HepG2 (cell line): ENCODE measurements around the gene NOXA1. TPM values are rescaled to one million over a fixed set of nuclear protein-coding genes. Genes with fewer than 3 reads are reported as not detected.

Experiments
- ATAC-seq: fragments of 200-7000 bp; cut with Tn5 transposase; 3 replicates; pipeline ENCODE4 v1.9.1; 2020; ENCODE audit warnings: mild to moderate bottlenecking, moderate library complexity
- BruUV-seq: library from RNA; stranded (reverse); fragments of 400-500 nt; replicated peaks from 2 replicates; lab custom pipeline; 2021; lab: Mats Ljungman, UMichigan
- CTCF ChIA-PET: fragments of 300-600 bp; formaldehyde crosslinking; extraction: SDS; loops from one replicate; lab custom pipeline; 2021; ENCODE audit warnings: low total read pairs, inconsistent platforms, low intra/inter-chr PET ratio; lab: Yijun Ruan, JAX
- POLR2A ChIA-PET: fragments of 350-600 bp; sonication (Branson Sonifier 250); formaldehyde crosslinking; loops from one replicate; lab custom pipeline; 2020; ENCODE audit warnings: antibody characterized with exemption, inconsistent platforms; lab: Yijun Ruan, JAX
- DNase-seq: peaks from one replicate; pipeline ENCODE4 v3.0.0-alpha.2; 2015; ENCODE audit warnings: low spot score
- FAIRE-seq: peaks from 3 replicates; lab custom pipeline; 2011; peaks lifted over from hg19 to GRCh38; lab: Jason Lieb, UNC
- H2AFZ ChIP-seq: one replicate; pipeline ENCODE4 v1.6.1; 2011; ENCODE audit warnings: low read length, inconsistent platforms
- H3K27ac ChIP-seq: fragments of 300-600 bp; 3 replicates; pipeline ENCODE4 v1.8.0; 2011; ENCODE audit warnings: mixed run types, mild to moderate bottlenecking, mixed read lengths, low read length, inconsistent platforms; ENCODE audit not compliant: insufficient read depth; ENCODE audit errors: extremely low read length
- H3K27me3 ChIP-seq, 2 experiments: fragments of 200-600 bp in 1 of 2; 2 replicates in 1 of 2; 3 replicates in 1 of 2; pipeline versions ENCODE4 v1.6.0 to v1.8.0; 2011; ENCODE audit warnings: low read length in 2 of 2, mild to moderate bottlenecking in 2 of 2, moderate library complexity in 2 of 2, inconsistent platforms in 1 of 2; ENCODE audit not compliant: insufficient read depth in 2 of 2, control insufficient read depth in 1 of 2
- H3K36me3 ChIP-seq, 2 experiments: fragments of 200-600 bp in 1 of 2; replicated peaks in 1 of 2; 2 replicates in 1 of 2; 3 replicates in 1 of 2; pipeline versions ENCODE4 v1.5.1 to v1.8.0; 2011; ENCODE audit warnings: low read length in 2 of 2, inconsistent platforms in 1 of 2; ENCODE audit not compliant: insufficient read depth in 2 of 2, control insufficient read depth in 1 of 2
- H3K4me1 ChIP-seq: 2 replicates; pipeline ENCODE4 v1.5.1; 2012; ENCODE audit warnings: low read length, inconsistent platforms; ENCODE audit not compliant: insufficient read depth
- H3K4me2 ChIP-seq: 2 replicates; pipeline ENCODE4 v1.6.0; 2011; ENCODE audit warnings: low read depth, low read length, inconsistent platforms
- H3K4me3 ChIP-seq, 3 experiments: fragments of 200-600 bp in 1 of 3; sonication (generic), shearing (Covaris generic) in 1 of 3; replicated peaks in 1 of 3; 2 replicates each; pipeline ENCODE4 v1.5.1; 2011 to 2016; ENCODE audit warnings: low read length in 3 of 3, inconsistent platforms in 2 of 3, low read depth in 2 of 3, mild to moderate bottlenecking in 2 of 3, control low read depth in 1 of 3, mixed read lengths in 1 of 3; ENCODE audit not compliant: insufficient read depth in 1 of 3
- H3K79me2 ChIP-seq: one replicate; pipeline ENCODE4 v1.6.1; 2011; ENCODE audit warnings: low read length, inconsistent platforms; ENCODE audit not compliant: insufficient read depth
- H3K9ac ChIP-seq: 2 replicates; pipeline ENCODE4 v1.6.0; 2011; ENCODE audit warnings: mild to moderate bottlenecking, low read depth, low read length, inconsistent platforms; ENCODE audit not compliant: insufficient read depth
- H3K9me3 ChIP-seq: 2 replicates; pipeline ENCODE4 v1.5.1; 2012; ENCODE audit warnings: mild to moderate bottlenecking, low read length
- H4K20me1 ChIP-seq: 2 replicates; pipeline ENCODE4 v1.6.0; 2011; ENCODE audit warnings: inconsistent platforms, mild to moderate bottlenecking, low read length, moderate library complexity; ENCODE audit not compliant: insufficient read depth
- GTF2F1 ChIP-seq: fragments of 150-350 bp; IDR thresholded peaks from 2 replicates; pipeline ENCODE4 v1.6.1; 2014; ENCODE audit warnings: low read length
- HOXD1 ChIP-seq: sonication (generic); formaldehyde crosslinking; IDR thresholded peaks from 2 replicates; pipeline ENCODE4 v1.5.0; 2020; ENCODE audit warnings: missing genetic modification reagents
- MYC ChIP-seq: sonication (generic); formaldehyde crosslinking; IDR thresholded peaks from 2 replicates; pipeline ENCODE4 v1.9.0; 2021; ENCODE audit warnings: missing genetic modification reagents, borderline replicate concordance
- SAFB2 ChIP-seq: sonication (generic); formaldehyde crosslinking; IDR thresholded peaks from 2 replicates; pipeline ENCODE4 v1.5.1; 2020; ENCODE audit warnings: missing genetic modification reagents, low read depth, mild to moderate bottlenecking, borderline replicate concordance
- ZFX ChIP-seq: sonication (generic); formaldehyde crosslinking; IDR thresholded peaks from 2 replicates; pipeline ENCODE4 v1.4.0; 2020; ENCODE audit warnings: mild to moderate bottlenecking, low read depth, missing genetic modification reagents, moderate library complexity
- WGBS: methylation state at CpG from one replicate; pipeline ENCODE4 v1.1.6; 2017; ENCODE audit warnings: low lambda C conversion rate; 5-methylcytosine and 5-hydroxymethylcytosine counted together
- in situ Hi-C: cut with HindIII; loops from 2 replicates; pipeline ENCODE4 v1.10.0; 2017; ENCODE audit warnings: low pct_unique_long_range_greater_than_20kb; ENCODE audit not compliant: extremely low pct_ligation_motif_present
- intact Hi-C: fragments of 100-400 bp; cut with micrococcal nuclease; formaldehyde crosslinking; loops from one replicate; pipeline ENCODE4 v1.10.0; 2022; ENCODE audit not compliant: unreplicated experiment
- polyA plus RNA-seq, 8 experiments: library from polyadenylated mRNA; depleted of rRNA in 3 of 8; stranded (reverse) in 7 of 8; unstranded in 1 of 8; fragments of >200 nt; fragmentation: Illumina TruSeq in 4 of 8; extraction: Trizol in 4 of 8; gene quantifications; 2 replicates each; pipeline versions ENCODE4 v1.2.1 to v1.2.3, GENCODE V29; 2011 to 2016; ENCODE audit warnings: low read depth in 4 of 8, missing spikeins in 1 of 8, mixed read lengths in 1 of 8; ENCODE audit not compliant: insufficient read depth in 1 of 8
- total RNA-seq, 5 experiments: library from RNA; depleted of rRNA; stranded (reverse); fragments of >200 nt; fragmentation: Illumina TruSeq; extraction: Trizol; gene quantifications; 2 replicates each; pipeline ENCODE4 v1.2.3, GENCODE V29; 2016; ENCODE audit warnings: low read depth in 1 of 5
- TF ChIP-seq, protein P1 (sequence below): IDR thresholded peaks from 2 replicates; pipeline ENCODE4 v1.4.0; 2020; ENCODE audit warnings: mild to moderate bottlenecking, missing genetic modification reagents
- TF ChIP-seq, protein P2 (sequence below): IDR thresholded peaks from 2 replicates; pipeline ENCODE4 v1.6.1; 2012; ENCODE audit warnings: inconsistent platforms
- TF ChIP-seq, protein P3 (sequence below): sonication (generic); formaldehyde crosslinking; IDR thresholded peaks from one replicate; pipeline ENCODE4 v1.5.1; 2020; ENCODE audit warnings: mild to moderate bottlenecking, missing genetic modification reagents; ENCODE audit errors: not compliant biosample characterization

The NOXA1 gene
- total and polyA plus RNA-seq, 2 of the 13 experiments (the other 11 are each of a cell fraction or from before 2014, with no cell fraction given), result 0.78 to 1.2 TPM

DNA sequence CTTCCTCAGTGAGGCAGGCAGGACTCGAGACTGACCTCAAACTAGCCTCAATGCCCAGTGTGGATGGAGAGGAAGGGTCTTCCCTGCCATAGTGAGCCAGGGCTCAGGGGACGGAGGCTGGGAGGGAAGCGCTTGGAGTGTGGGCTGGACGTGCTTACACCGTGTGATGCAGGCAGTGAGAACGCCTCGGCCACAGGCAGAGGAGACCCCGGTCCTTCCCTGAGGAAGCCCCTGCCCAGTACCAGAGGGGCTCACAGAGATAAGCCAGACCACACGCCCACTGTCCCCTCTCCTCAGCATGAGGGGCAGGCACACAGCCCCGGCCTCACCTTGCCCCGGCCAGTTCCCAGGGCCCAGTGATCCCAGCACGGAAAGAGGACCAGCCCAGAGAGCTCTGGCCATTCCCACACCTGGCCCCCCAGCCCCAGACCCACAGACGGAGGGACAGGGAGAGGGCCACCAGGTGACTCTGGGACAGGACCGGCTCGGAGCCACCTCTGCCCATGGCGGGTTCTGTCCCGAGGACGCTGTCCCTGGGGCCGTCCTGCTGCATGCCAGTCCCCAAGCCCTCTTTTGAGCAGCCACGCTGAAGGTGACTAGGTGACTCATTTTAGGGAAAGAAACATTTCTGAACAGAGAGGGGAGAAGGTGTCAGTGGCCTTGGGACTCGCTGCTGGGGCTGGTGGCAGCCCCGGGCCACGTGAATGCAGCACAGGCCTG is 42.0 kb downstream of the NOXA1 start:
- Histone ChIP-seq H3K79me2 (no peaks in the 10 kb centered on the region), H4K20me1 (no peaks in the 10 kb centered on the region), H3K4me2 (peak overlapping the region; percentile 66), H3K4me1 (peaks cover 54% of the 10 kb centered on the region), H3K9me3 (no peaks in the 10 kb centered on the region), H2AFZ (no peak overlapping the region), H3K27me3 (peaks cover 0 to 3% of the 10 kb centered on the region in 2 experiments; a peak in 2 of 5 replicates), H3K9ac (peak overlapping the region; percentile 28; the same call in 1 of the 2 replicates), H3K27ac (no peak overlapping the region), H3K36me3 (no peaks in the 10 kb centered on the region), H3K4me3 (peak overlapping the region in 1 of 3 experiments; percentile 51; a peak in 1 of 6 replicates)
- intact Hi-C loops, result no loop called here
- FAIRE-seq, result no peak
- ATAC-seq, result peak; percentile 10; the same call in 1 of the 3 replicates
- no TSS peak for BruUV-seq
- no CpG with 5 or more reads among the region's 23 CpGs for WGBS
- in situ Hi-C loops, result no loop called here
- ChIA-PET POLR2A (no interaction called here), CTCF (no interaction called here)
- DNase-seq, result no peak
- TF ChIP-seq, protein P1, sequence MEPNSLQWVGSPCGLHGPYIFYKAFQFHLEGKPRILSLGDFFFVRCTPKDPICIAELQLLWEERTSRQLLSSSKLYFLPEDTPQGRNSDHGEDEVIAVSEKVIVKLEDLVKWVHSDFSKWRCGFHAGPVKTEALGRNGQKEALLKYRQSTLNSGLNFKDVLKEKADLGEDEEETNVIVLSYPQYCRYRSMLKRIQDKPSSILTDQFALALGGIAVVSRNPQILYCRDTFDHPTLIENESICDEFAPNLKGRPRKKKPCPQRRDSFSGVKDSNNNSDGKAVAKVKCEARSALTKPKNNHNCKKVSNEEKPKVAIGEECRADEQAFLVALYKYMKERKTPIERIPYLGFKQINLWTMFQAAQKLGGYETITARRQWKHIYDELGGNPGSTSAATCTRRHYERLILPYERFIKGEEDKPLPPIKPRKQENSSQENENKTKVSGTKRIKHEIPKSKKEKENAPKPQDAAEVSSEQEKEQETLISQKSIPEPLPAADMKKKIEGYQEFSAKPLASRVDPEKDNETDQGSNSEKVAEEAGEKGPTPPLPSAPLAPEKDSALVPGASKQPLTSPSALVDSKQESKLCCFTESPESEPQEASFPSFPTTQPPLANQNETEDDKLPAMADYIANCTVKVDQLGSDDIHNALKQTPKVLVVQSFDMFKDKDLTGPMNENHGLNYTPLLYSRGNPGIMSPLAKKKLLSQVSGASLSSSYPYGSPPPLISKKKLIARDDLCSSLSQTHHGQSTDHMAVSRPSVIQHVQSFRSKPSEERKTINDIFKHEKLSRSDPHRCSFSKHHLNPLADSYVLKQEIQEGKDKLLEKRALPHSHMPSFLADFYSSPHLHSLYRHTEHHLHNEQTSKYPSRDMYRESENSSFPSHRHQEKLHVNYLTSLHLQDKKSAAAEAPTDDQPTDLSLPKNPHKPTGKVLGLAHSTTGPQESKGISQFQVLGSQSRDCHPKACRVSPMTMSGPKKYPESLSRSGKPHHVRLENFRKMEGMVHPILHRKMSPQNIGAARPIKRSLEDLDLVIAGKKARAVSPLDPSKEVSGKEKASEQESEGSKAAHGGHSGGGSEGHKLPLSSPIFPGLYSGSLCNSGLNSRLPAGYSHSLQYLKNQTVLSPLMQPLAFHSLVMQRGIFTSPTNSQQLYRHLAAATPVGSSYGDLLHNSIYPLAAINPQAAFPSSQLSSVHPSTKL (CRISPR knock-in tag), result peak; percentile 28
- TF ChIP-seq, protein P2, sequence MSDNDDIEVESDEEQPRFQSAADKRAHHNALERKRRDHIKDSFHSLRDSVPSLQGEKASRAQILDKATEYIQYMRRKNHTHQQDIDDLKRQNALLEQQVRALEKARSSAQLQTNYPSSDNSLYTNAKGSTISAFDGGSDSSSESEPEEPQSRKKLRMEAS, result peak; percentile 42; the same call in 1 of the 2 replicates
- peak; percentile 54 for TF ChIP-seq ZFX (CRISPR knock-in tag)
- no peak for TF ChIP-seq GTF2F1
- TF ChIP-seq, protein P3, sequence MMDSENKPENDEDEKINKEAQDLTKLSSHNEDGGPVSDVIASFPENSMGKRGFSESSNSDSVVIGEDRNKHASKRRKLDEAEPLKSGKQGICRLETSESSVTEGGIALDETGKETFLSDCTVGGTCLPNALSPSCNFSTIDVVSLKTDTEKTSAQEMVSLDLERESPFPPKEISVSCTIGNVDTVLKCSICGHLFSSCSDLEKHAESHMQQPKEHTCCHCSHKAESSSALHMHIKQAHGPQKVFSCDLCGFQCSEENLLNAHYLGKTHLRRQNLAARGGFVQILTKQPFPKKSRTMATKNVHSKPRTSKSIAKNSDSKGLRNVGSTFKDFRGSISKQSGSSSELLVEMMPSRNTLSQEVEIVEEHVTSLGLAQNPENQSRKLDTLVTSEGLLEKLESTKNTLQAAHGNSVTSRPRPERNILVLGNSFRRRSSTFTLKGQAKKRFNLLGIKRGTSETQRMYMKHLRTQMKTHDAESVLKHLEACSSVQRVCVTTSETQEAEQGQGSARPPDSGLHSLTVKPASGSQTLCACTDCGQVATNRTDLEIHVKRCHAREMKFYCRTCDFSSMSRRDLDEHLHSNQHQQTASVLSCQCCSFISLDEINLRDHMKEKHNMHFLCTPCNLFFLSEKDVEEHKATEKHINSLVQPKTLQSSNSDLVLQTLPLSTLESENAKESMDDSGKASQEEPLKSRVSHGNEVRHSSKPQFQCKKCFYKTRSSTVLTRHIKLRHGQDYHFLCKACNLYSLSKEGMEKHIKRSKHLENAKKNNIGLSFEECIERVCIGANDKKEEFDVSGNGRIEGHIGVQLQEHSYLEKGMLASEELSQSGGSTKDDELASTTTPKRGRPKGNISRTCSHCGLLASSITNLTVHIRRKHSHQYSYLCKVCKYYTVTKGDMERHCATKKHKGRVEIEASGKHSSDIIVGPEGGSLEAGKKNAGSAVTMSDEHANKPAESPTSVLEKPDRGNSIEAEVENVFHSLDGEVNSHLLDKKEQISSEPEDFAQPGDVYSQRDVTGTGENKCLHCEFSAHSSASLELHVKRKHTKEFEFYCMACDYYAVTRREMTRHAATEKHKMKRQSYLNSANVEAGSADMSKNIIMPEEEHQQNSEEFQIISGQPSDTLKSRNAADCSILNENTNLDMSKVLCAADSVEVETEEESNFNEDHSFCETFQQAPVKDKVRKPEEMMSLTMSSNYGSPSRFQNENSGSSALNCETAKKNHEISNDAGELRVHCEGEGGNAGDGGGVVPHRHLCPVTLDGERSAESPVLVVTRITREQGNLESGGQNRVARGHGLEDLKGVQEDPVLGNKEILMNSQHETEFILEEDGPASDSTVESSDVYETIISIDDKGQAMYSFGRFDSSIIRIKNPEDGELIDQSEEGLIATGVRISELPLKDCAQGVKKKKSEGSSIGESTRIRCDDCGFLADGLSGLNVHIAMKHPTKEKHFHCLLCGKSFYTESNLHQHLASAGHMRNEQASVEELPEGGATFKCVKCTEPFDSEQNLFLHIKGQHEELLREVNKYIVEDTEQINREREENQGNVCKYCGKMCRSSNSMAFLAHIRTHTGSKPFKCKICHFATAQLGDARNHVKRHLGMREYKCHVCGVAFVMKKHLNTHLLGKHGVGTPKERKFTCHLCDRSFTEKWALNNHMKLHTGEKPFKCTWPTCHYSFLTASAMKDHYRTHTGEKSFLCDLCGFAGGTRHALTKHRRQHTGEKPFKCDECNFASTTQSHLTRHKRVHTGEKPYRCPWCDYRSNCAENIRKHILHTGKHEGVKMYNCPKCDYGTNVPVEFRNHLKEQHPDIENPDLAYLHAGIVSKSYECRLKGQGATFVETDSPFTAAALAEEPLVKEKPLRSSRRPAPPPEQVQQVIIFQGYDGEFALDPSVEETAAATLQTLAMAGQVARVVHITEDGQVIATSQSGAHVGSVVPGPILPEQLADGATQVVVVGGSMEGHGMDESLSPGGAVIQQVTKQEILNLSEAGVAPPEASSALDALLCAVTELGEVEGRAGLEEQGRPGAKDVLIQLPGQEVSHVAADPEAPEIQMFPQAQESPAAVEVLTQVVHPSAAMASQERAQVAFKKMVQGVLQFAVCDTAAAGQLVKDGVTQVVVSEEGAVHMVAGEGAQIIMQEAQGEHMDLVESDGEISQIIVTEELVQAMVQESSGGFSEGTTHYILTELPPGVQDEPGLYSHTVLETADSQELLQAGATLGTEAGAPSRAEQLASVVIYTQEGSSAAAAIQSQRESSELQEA (CRISPR knock-in tag), result no peak
- peak; percentile 58; the same call in 1 of the 2 replicates for TF ChIP-seq MYC (CRISPR knock-in tag)
- TF ChIP-seq HOXD1 (CRISPR knock-in tag), result 0 out of 2 replicates have a peak, but pooled peaks have one; percentile 20
- TF ChIP-seq SAFB2 (CRISPR knock-in tag), result peak; percentile 34; the same call in 1 of the 2 replicates
